ENCODE data around the gene IRS4.

GRCh38 chrX:108772549-108772948 lies 36.2 kb upstream of the IRS4 start:
- TF ChIP-seq ZFX (IDR thresholded peaks at IDR 0.05; ENCODE audit: borderline replicate concordance) (no peak), CTCF (IDR thresholded peaks at IDR 0.05) (no peak)
